ENCODE results near the gene BSN.
"Not testable (repeated sequence)": the region's sequence is repeated elsewhere in the genome, so short reads cannot be mapped to it uniquely, and the experiment has no call there.

BSN gene

GRCh38 chr3:49567406-49567805, 13.1 kb downstream of the BSN start:
- no peak overlapping the region for H3K4me3 ChIP-seq (ENCODE audit: control insufficient read depth, low read depth, low read length)
- DNase-seq (ENCODE audit: low read depth): no peak
- no peak for TF ChIP-seq CTCF (conservative IDR thresholded peaks at IDR 0.05; ENCODE audit: control insufficient read depth, insufficient read depth, low read depth, low read length)

- H3K4me3 ChIP-seq (ENCODE audit: control insufficient read depth, low read depth, low read length): no peak overlapping the region
- no peak for TF ChIP-seq CTCF (conservative IDR thresholded peaks at IDR 0.05; ENCODE audit: control insufficient read depth, insufficient read depth, low read depth, low read length)
- DNase-seq (ENCODE audit: low read depth): no peak
Observed at GRCh38 chr3:49568965-49569364, 14.7 kb downstream of the BSN start.

- no peak for DNase-seq (ENCODE audit: low read depth)
- no peak for TF ChIP-seq CTCF (conservative IDR thresholded peaks at IDR 0.05; ENCODE audit: control insufficient read depth, insufficient read depth, low read depth, low read length)
- no peak overlapping the region for H3K4me3 ChIP-seq (ENCODE audit: control insufficient read depth, low read depth, low read length)
Observed at GRCh38 chr3:49570028-49570654, 15.9 kb downstream of the BSN start.

GRCh38 chr3:49582177-49582576, 27.9 kb downstream of the BSN start:
- no peak for TF ChIP-seq CTCF (conservative IDR thresholded peaks at IDR 0.05; ENCODE audit: control insufficient read depth, insufficient read depth, low read depth, low read length)
- DNase-seq (ENCODE audit: low read depth): no peak
- no peak overlapping the region for H3K4me3 ChIP-seq (ENCODE audit: control insufficient read depth, low read depth, low read length)

GRCh38 chr3:49585261-49585755, 31.0 kb downstream of the BSN start:
- not testable (repeated sequence) for H3K4me3 ChIP-seq (ENCODE audit: control insufficient read depth, low read depth, low read length); DNase-seq (ENCODE audit: low read depth)

- no peak for DNase-seq (ENCODE audit: low read depth)
- H3K4me3 ChIP-seq (ENCODE audit: control insufficient read depth, low read depth, low read length): no peak overlapping the region
- TF ChIP-seq CTCF (conservative IDR thresholded peaks at IDR 0.05; ENCODE audit: control insufficient read depth, insufficient read depth, low read depth, low read length): no peak
Observed at GRCh38 chr3:49591615-49592014, 37.3 kb downstream of the BSN start.

GRCh38 chr3:49593041-49593440, 38.8 kb downstream of the BSN start:
- peak; percentile 22 for DNase-seq (ENCODE audit: low read depth)
- no peak for TF ChIP-seq CTCF (conservative IDR thresholded peaks at IDR 0.05; ENCODE audit: control insufficient read depth, insufficient read depth, low read depth, low read length)
- H3K4me3 ChIP-seq (ENCODE audit: control insufficient read depth, low read depth, low read length): no peak overlapping the region

Data from fibroblast of mammary gland (primary cell).